ENCODE data around the gene PPP1R18. TPM values are rescaled to one million over a fixed set of nuclear protein-coding genes. Genes with fewer than 3 reads are reported as not detected.
"Not testable (repeated sequence)": the region's sequence is repeated elsewhere in the genome, so short reads cannot be mapped to it uniquely, and the experiment has no call there.

PPP1R18 gene
- total RNA-seq, 1 experiment from 2014 or later, result 37.7 TPM

GRCh38 chr6:30679765-30680535 lies 6.5 kb downstream of the PPP1R18 start:
- DNase-seq (ENCODE audit: low read depth), result no peak
- in situ Hi-C loops (cut with HindIII; ENCODE audit: low pct_unique_long_range_greater_than_20kb, low sequenced_read_pairs), result no loop called here

GRCh38 chr6:30678964-30679726 lies 7.3 kb downstream of the PPP1R18 start:
- DNase-seq (ENCODE audit: low read depth), result peak; percentile 71
- in situ Hi-C loops (cut with HindIII; ENCODE audit: low pct_unique_long_range_greater_than_20kb, low sequenced_read_pairs), result no loop called here

GRCh38 chr6:30676660-30677285 lies 9.7 kb downstream of the PPP1R18 start:
- in situ Hi-C loops (cut with HindIII; ENCODE audit: low pct_unique_long_range_greater_than_20kb, low sequenced_read_pairs), result no loop called here
- no peak for DNase-seq (ENCODE audit: low read depth)

- in situ Hi-C loops (cut with HindIII; ENCODE audit: low pct_unique_long_range_greater_than_20kb, low sequenced_read_pairs), result no loop called here
- DNase-seq (ENCODE audit: low read depth), result peak; percentile 94
These were observed 13.8 kb downstream of the PPP1R18 start, which contains the start of gene DHX16 for GRCh38 chr6:30672445-30673253. Gene DHX16, minus strand, starts transcription at chr6:30673006. Its CDS starts 165 bp downstream, at chr6:30672841.

- no peak for DNase-seq (ENCODE audit: low read depth)
- in situ Hi-C loops (cut with HindIII; ENCODE audit: low pct_unique_long_range_greater_than_20kb, low sequenced_read_pairs), result no loop called here
These were observed 15.5 kb downstream of the PPP1R18 start for GRCh38 chr6:30670760-30671527.

GRCh38 chr6:30666300-30666699 lies 20.1 kb downstream of the PPP1R18 start:
- in situ Hi-C loops (cut with HindIII; ENCODE audit: low pct_unique_long_range_greater_than_20kb, low sequenced_read_pairs); DNase-seq (ENCODE audit: low read depth): not testable (repeated sequence)

GRCh38 chr6:30664994-30665767 lies 21.3 kb downstream of the PPP1R18 start:
- in situ Hi-C loops (cut with HindIII; ENCODE audit: low pct_unique_long_range_greater_than_20kb, low sequenced_read_pairs), result no loop called here
- DNase-seq (ENCODE audit: low read depth), result no peak

GRCh38 chr6:30657922-30658321 lies 28.5 kb downstream of the PPP1R18 start:
- in situ Hi-C loops (cut with HindIII; ENCODE audit: low pct_unique_long_range_greater_than_20kb, low sequenced_read_pairs); DNase-seq (ENCODE audit: low read depth): not testable (repeated sequence)

- in situ Hi-C loops (cut with HindIII; ENCODE audit: low pct_unique_long_range_greater_than_20kb, low sequenced_read_pairs), result no loop called here
These were observed 29.0 kb downstream of the PPP1R18 start for GRCh38 chr6:30657454-30657853.

GRCh38 chr6:30656513-30656912 lies 29.9 kb downstream of the PPP1R18 start:
- DNase-seq (ENCODE audit: low read depth), result no peak
- in situ Hi-C loops (cut with HindIII; ENCODE audit: low pct_unique_long_range_greater_than_20kb, low sequenced_read_pairs), result no loop called here

More at GRCh38 chr6:30657454-30657853, 29.0 kb downstream of the PPP1R18 start:
- no peak for DNase-seq (ENCODE audit: low read depth)

GRCh38 chr6:30655743-30656094 lies 30.7 kb downstream of the PPP1R18 start:
- DNase-seq (ENCODE audit: low read depth), result no peak
- in situ Hi-C loops (cut with HindIII; ENCODE audit: low pct_unique_long_range_greater_than_20kb, low sequenced_read_pairs), result no loop called here

- no peak for DNase-seq (ENCODE audit: low read depth)
- in situ Hi-C loops (cut with HindIII; ENCODE audit: low pct_unique_long_range_greater_than_20kb, low sequenced_read_pairs), result no loop called here
These were observed 31.4 kb downstream of the PPP1R18 start for GRCh38 chr6:30654798-30655742.

GRCh38 chr6:30651143-30651542 lies 35.3 kb downstream of the PPP1R18 start:
- no peak for DNase-seq (ENCODE audit: low read depth)
- in situ Hi-C loops (cut with HindIII; ENCODE audit: low pct_unique_long_range_greater_than_20kb, low sequenced_read_pairs), result no loop called here

- peak; percentile 76 for DNase-seq (ENCODE audit: low read depth)
- in situ Hi-C loops (cut with HindIII; ENCODE audit: low pct_unique_long_range_greater_than_20kb, low sequenced_read_pairs), result no loop called here
These were observed 39.0 kb downstream of the PPP1R18 start for GRCh38 chr6:30647242-30648116.

Measured in Caki2 (cell line).